ENCODE results near the gene TENM3. TPM values are rescaled to one million over a fixed set of nuclear protein-coding genes. Genes with fewer than 3 reads are reported as not detected.

TENM3 gene
- total RNA-seq, 1 experiment from 2014 or later, result 34.1 TPM

GRCh38 chr4:182242787-182243186, 415 bp upstream of the TENM3 start:
- Mint-ChIP-seq H3K9me3 (ENCODE audit: unreplicated experiment) (no peaks in the 10 kb centered on the region), H3K27ac (ENCODE audit: low read depth, unreplicated experiment) (no peak overlapping the region), H3K27me3 (ENCODE audit: insufficient read depth, unreplicated experiment) (no peaks in the 10 kb centered on the region), H3K36me3 (ENCODE audit: insufficient read depth, unreplicated experiment) (no peaks in the 10 kb centered on the region), H3K4me1 (ENCODE audit: insufficient read depth, unreplicated experiment) (peaks cover 51% of the 10 kb centered on the region), H3K4me3 (ENCODE audit: unreplicated experiment) (no peak overlapping the region)
- DNase-seq (ENCODE audit: unreplicated experiment), result no peak
- intact Hi-C loops (cut with micrococcal nuclease), result no loop called here
- ChIA-PET POLR2A (interaction anchor here (0.7 kb wide), 1 partner anchor 493 kb away, joined by 3 read pairs; no protein-coding TSS in a partner anchor), CTCF (interaction anchor here (0.5 kb wide), 1 partner anchor 10 kb away, joined by 4 read pairs; no protein-coding TSS in a partner anchor)
- no peak for TF ChIP-seq CTCF (IDR thresholded peaks at IDR 0.05; ENCODE audit: unreplicated experiment)
- no TSS peak for BruUV-seq (replicated peaks)

GRCh38 chr4:182245041-182245440, 1.8 kb downstream of the TENM3 start:
- H3K9me3 Mint-ChIP-seq (ENCODE audit: unreplicated experiment), result no peaks in the 10 kb centered on the region
- no peak overlapping the region for H3K27ac Mint-ChIP-seq (ENCODE audit: low read depth, unreplicated experiment)
- ChIA-PET POLR2A (interaction anchor here (0.7 to 0.8 kb wide), 2 partner anchors 10 to 217 kb away, joined by 3 read pairs; no protein-coding TSS in a partner anchor), CTCF (interaction anchor here (1.3 kb wide), 1 partner anchor 9 kb away, joined by 4 read pairs; no protein-coding TSS in a partner anchor)
- intact Hi-C loops (cut with micrococcal nuclease), result loop anchor here (5.0 kb wide), 1 partner anchor 62 kb away; no protein-coding TSS in a partner anchor
- TF ChIP-seq CTCF (IDR thresholded peaks at IDR 0.05; ENCODE audit: unreplicated experiment), result no peak
- no peaks in the 10 kb centered on the region for H3K36me3 Mint-ChIP-seq (ENCODE audit: insufficient read depth, unreplicated experiment)
- no TSS peak for BruUV-seq (replicated peaks)
- no peaks in the 10 kb centered on the region for H3K27me3 Mint-ChIP-seq (ENCODE audit: insufficient read depth, unreplicated experiment)
- peaks cover 36% of the 10 kb centered on the region for H3K4me1 Mint-ChIP-seq (ENCODE audit: insufficient read depth, unreplicated experiment)
- H3K4me3 Mint-ChIP-seq (ENCODE audit: unreplicated experiment), result no peak overlapping the region
- no peak for DNase-seq (ENCODE audit: unreplicated experiment)

- peak overlapping the region; percentile 7 for H3K27ac Mint-ChIP-seq (ENCODE audit: low read depth, unreplicated experiment)
- intact Hi-C loops (cut with micrococcal nuclease), result loop anchor here (1.0 to 5.0 kb wide), 2 partner anchors 62 to 100 kb away; no protein-coding TSS in a partner anchor
- CTCF ChIA-PET, result interaction anchor here (0.5 to 1.3 kb wide), 5 partner anchors 9 to 233 kb away, joined by 3 to 5 read pairs (median 4); no protein-coding TSS in a partner anchor
- POLR2A ChIA-PET, result interaction anchor here (0.6 to 1.6 kb wide), 6 partner anchors 8 to 216 kb away, joined by 3 to 5 read pairs (median 4); no protein-coding TSS in a partner anchor
- DNase-seq (ENCODE audit: unreplicated experiment), result peak; percentile 19
- H3K9me3 Mint-ChIP-seq (ENCODE audit: unreplicated experiment), result no peaks in the 10 kb centered on the region
- no peak for TF ChIP-seq CTCF (IDR thresholded peaks at IDR 0.05; ENCODE audit: unreplicated experiment)
- peak overlapping the region; percentile 64 for H3K4me3 Mint-ChIP-seq (ENCODE audit: unreplicated experiment)
- no peaks in the 10 kb centered on the region for H3K27me3 Mint-ChIP-seq (ENCODE audit: insufficient read depth, unreplicated experiment)
- H3K4me1 Mint-ChIP-seq (ENCODE audit: insufficient read depth, unreplicated experiment), result peaks cover 32% of the 10 kb centered on the region
- H3K36me3 Mint-ChIP-seq (ENCODE audit: insufficient read depth, unreplicated experiment), result no peaks in the 10 kb centered on the region
- no TSS peak for BruUV-seq (replicated peaks)
These were observed 2.5 kb downstream of the TENM3 start for GRCh38 chr4:182245541-182246215.
